Activated CD8-positive, alpha-beta T cell treated with anti-CD3 and anti-CD28 coated beads for 36 hours (primary cell): Measurements from ENCODE around the gene COL11A2. TPM values are rescaled to one million over a fixed set of nuclear protein-coding genes. Genes with fewer than 3 reads are reported as not detected.

ENCODE experiments used
- ATAC-seq: fragments of 200-7000 bp; cut with Tn5 transposase; one replicate; pipeline ENCODE4 v1.10.0; 2021; ENCODE audit warnings: mild to moderate bottlenecking, moderate library complexity
- CTCF ChIA-PET: fragments of 350-600 bp; sonication (Branson Sonifier 250); formaldehyde crosslinking; loops from one replicate; lab custom pipeline; 2021; ENCODE audit warnings: antibody characterized with exemption; lab: Charles Lee
- POLR2A ChIA-PET: fragments of 350-600 bp; sonication (Branson Sonifier 250); formaldehyde crosslinking; loops from one replicate; lab custom pipeline; 2021; ENCODE audit warnings: antibody characterized with exemption; lab: Charles Lee
- DNase-seq: peaks from one replicate; pipeline ENCODE4 v3.0.0-alpha.2; 2020
- H3K27ac Mint-ChIP-seq: one replicate; pipeline ENCODE4 v1.8.0; 2021; ENCODE audit warnings: mild to moderate bottlenecking, mixed read lengths
- H3K27me3 Mint-ChIP-seq: one replicate; pipeline ENCODE4 v1.8.0; 2021; ENCODE audit warnings: mixed read lengths
- H3K36me3 Mint-ChIP-seq: one replicate; pipeline ENCODE4 v1.8.0; 2021; ENCODE audit warnings: low read depth, mixed read lengths
- H3K4me1 Mint-ChIP-seq: one replicate; pipeline ENCODE4 v1.8.0; 2021; ENCODE audit warnings: low read depth, mixed read lengths
- H3K4me3 Mint-ChIP-seq: one replicate; pipeline ENCODE4 v1.8.0; 2021; ENCODE audit warnings: mild to moderate bottlenecking, moderate library complexity, mixed read lengths
- H3K9me3 Mint-ChIP-seq: one replicate; pipeline ENCODE4 v1.8.0; 2021; ENCODE audit warnings: mixed read lengths
- intact Hi-C: fragments of 100-400 bp; cut with micrococcal nuclease; formaldehyde crosslinking; loops from one replicate; pipeline ENCODE4 v1.10.0; 2022
- total RNA-seq, 2 experiments: library from RNA; stranded (reverse); gene quantifications; one replicate each; pipeline ENCODE4 v1.2.3, GENCODE V29; 2021
- TF ChIP-seq, protein P1 (sequence below): fragments of 200-600 bp; IDR thresholded peaks from one replicate; pipeline ENCODE4 v1.8.0; 2022; ENCODE audit warnings: antibody characterized with exemption, mild to moderate bottlenecking

The COL11A2 gene
- total RNA-seq, 2 experiments from 2014 or later: 1.3 to 1.4 TPM

DNA sequence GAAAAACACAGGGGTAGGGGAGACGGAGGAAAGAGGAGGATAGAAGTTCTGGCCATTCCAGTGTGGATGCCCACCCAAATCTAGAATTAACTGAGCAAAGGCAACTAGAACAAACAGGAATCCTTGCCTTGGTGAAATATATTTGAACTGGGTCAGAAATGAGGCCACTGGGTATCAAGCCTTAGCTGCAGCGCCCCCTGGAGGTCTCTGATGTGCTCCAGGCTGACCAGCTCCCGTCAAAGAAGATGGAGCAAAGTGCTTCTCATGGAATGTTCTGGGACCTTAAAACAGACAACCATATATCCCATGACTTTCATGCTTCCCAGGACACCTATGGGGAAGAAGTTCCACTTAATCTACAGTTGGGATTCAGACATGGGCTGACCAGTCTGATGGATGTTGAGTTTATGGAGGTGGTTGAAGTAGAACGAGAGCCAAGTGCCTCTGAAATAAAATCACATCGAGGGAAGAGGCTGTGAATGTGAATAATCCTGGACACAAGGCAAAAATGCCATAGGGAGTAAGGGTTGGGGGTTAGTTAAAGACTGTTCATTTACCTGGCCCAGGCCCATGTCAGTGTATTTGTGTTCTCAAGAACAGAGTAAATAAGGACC lies 66.1 kb downstream of the COL11A2 start:
- H3K4me3 Mint-ChIP-seq: no peak overlapping the region
- TF ChIP-seq, protein P1, sequence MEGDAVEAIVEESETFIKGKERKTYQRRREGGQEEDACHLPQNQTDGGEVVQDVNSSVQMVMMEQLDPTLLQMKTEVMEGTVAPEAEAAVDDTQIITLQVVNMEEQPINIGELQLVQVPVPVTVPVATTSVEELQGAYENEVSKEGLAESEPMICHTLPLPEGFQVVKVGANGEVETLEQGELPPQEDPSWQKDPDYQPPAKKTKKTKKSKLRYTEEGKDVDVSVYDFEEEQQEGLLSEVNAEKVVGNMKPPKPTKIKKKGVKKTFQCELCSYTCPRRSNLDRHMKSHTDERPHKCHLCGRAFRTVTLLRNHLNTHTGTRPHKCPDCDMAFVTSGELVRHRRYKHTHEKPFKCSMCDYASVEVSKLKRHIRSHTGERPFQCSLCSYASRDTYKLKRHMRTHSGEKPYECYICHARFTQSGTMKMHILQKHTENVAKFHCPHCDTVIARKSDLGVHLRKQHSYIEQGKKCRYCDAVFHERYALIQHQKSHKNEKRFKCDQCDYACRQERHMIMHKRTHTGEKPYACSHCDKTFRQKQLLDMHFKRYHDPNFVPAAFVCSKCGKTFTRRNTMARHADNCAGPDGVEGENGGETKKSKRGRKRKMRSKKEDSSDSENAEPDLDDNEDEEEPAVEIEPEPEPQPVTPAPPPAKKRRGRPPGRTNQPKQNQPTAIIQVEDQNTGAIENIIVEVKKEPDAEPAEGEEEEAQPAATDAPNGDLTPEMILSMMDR: peak; percentile 71
- peaks cover 4% of the 10 kb centered on the region for H3K9me3 Mint-ChIP-seq
- ATAC-seq (peak; percentile 56), DNase-seq (peak; percentile 86)
- no peak overlapping the region for H3K27ac Mint-ChIP-seq
- peaks cover 1% of the 10 kb centered on the region for H3K36me3 Mint-ChIP-seq
- H3K27me3 Mint-ChIP-seq: peaks cover 3% of the 10 kb centered on the region
- CTCF ChIA-PET: interaction anchor here (0.7 to 7.0 kb wide), 30 partner anchors 8 to 213 kb away, joined by 3 to 75 read pairs (median 5); partner anchors contain the start of genes HLA-DPA1, HLA-DPB1, RXRB and SLC39A7
- intact Hi-C loops: no loop called here
- POLR2A ChIA-PET: interaction anchor here (1.3 kb wide), 1 partner anchor 122 kb away, joined by 6 read pairs; no protein-coding TSS in a partner anchor
- no peaks in the 10 kb centered on the region for H3K4me1 Mint-ChIP-seq

- Mint-ChIP-seq H3K36me3 (peaks cover 1% of the 10 kb centered on the region), H3K4me1 (no peaks in the 10 kb centered on the region), H3K27ac (no peak overlapping the region), H3K9me3 (peaks cover 4% of the 10 kb centered on the region), H3K27me3 (peaks cover 3% of the 10 kb centered on the region), H3K4me3 (no peak overlapping the region)
- CTCF ChIA-PET: interaction anchor here (0.7 to 7.0 kb wide), 25 partner anchors 10 to 175 kb away, joined by 3 to 75 read pairs (median 5); partner anchors contain the start of genes RPS18 and VPS52
- intact Hi-C loops: no loop called here
- no peak for ATAC-seq
- TF ChIP-seq, protein P1: no peak
- POLR2A ChIA-PET: interaction anchor here (0.8 kb wide), 1 partner anchor 182 kb away, joined by 3 read pairs; no protein-coding TSS in a partner anchor
- no peak for DNase-seq
Measured at GRCh38 chr6:33124947-33125346, 67.3 kb downstream of the COL11A2 start.

DNA sequence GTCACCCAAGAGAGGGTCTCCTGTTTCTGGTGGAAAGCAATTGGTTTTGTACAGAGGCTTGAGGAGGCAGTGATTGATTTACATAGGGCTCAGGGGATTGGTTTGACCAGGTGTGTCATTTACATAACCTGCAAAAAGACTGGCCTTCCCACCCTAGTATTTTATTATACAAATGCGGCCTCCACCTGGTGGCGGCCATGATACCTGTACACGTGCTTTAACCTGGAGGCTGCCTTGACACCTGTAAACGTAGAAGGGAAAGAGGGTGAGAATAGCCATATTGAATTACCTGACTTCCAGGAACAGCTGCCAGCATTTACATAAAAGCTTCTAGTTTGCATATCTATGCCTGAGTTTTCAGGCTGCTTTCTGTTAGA lies 67.8 kb downstream of the COL11A2 start:
- H3K27ac Mint-ChIP-seq: no peak overlapping the region
- CTCF ChIA-PET: interaction anchor here (0.6 to 7.0 kb wide), 31 partner anchors 8 to 175 kb away, joined by 3 to 75 read pairs (median 4); partner anchors contain the start of genes RPS18 and VPS52
- no peak for DNase-seq
- no peak overlapping the region for H3K4me3 Mint-ChIP-seq
- no peak for ATAC-seq
- intact Hi-C loops: no loop called here
- TF ChIP-seq, protein P1: no peak
- H3K9me3 Mint-ChIP-seq: peaks cover 4% of the 10 kb centered on the region
- H3K4me1 Mint-ChIP-seq: no peaks in the 10 kb centered on the region
- H3K27me3 Mint-ChIP-seq: peaks cover 3% of the 10 kb centered on the region
- POLR2A ChIA-PET: interaction anchor here (0.8 to 1.6 kb wide), 2 partner anchors 124 to 183 kb away, joined by 3 to 7 read pairs; no protein-coding TSS in a partner anchor
- H3K36me3 Mint-ChIP-seq: peaks cover 1% of the 10 kb centered on the region

GRCh38 chr6:33123732-33124524 lies 68.3 kb downstream of the COL11A2 start:
- intact Hi-C loops: loop anchor here (2.0 kb wide), 1 partner anchor 125 kb away; no protein-coding TSS in a partner anchor
- peaks cover 4% of the 10 kb centered on the region for H3K9me3 Mint-ChIP-seq
- DNase-seq (peak; percentile 57), ATAC-seq (peak; percentile 64)
- no peak overlapping the region for H3K4me3 Mint-ChIP-seq
- ChIA-PET CTCF (interaction anchor here (0.6 to 7.0 kb wide), 31 partner anchors 8 to 221 kb away, joined by 3 to 75 read pairs (median 4); partner anchors contain the start of genes RPS18 and VPS52), POLR2A (interaction anchor here (0.6 to 1.6 kb wide), 3 partner anchors 76 to 183 kb away, joined by 3 to 7 read pairs (median 3); no protein-coding TSS in a partner anchor)
- H3K4me1 Mint-ChIP-seq: no peaks in the 10 kb centered on the region
- H3K27me3 Mint-ChIP-seq: peaks cover 3% of the 10 kb centered on the region
- no peak overlapping the region for H3K27ac Mint-ChIP-seq
- peaks cover 1% of the 10 kb centered on the region for H3K36me3 Mint-ChIP-seq
- TF ChIP-seq, protein P1: peak; percentile 83
